Panc1 (cell line): ENCODE measurements around the gene ANAPC16. TPM values are rescaled to one million over a fixed set of nuclear protein-coding genes. Genes with fewer than 3 reads are reported as not detected.

Experiments
- ATAC-seq: fragments of 200-7000 bp; cut with Tn5 transposase; 2 replicates; pipeline ENCODE4 v1.9.1; 2020; ENCODE audit warnings: mild to moderate bottlenecking, moderate library complexity
- BruUV-seq: library from RNA; stranded (reverse); fragments of 400-500 nt; replicated peaks from 2 replicates; lab custom pipeline; 2021; lab: Mats Ljungman, UMichigan
- CTCF ChIA-PET: fragments of 300-600 bp; sonication (Branson Sonifier 250); formaldehyde crosslinking; loops from one replicate; lab custom pipeline; 2022; ENCODE audit warnings: antibody characterized with exemption; lab: Charles Lee
- POLR2A ChIA-PET: fragments of 300-600 bp; sonication (Branson Sonifier 250); formaldehyde crosslinking; loops from one replicate; lab custom pipeline; 2022; ENCODE audit warnings: antibody characterized with exemption; lab: Charles Lee
- DNase-seq: peaks from one replicate; pipeline ENCODE4 v3.0.0-alpha.2; 2010; ENCODE audit warnings: low read depth, low spot score
- H3K27ac ChIP-seq: 2 replicates; pipeline ENCODE4 v1.5.1; 2011; ENCODE audit warnings: mild to moderate bottlenecking, low read length, inconsistent platforms
- H3K27me3 ChIP-seq: fragments of 200-500 bp; sonication (Bioruptor generic); 2 replicates; pipeline ENCODE4 v1.6.0; 2014; ENCODE audit warnings: low read length, inconsistent platforms; ENCODE audit not compliant: control insufficient read depth, insufficient read depth
- H3K36me3 ChIP-seq: fragments of 200-500 bp; sonication (Bioruptor generic); 2 replicates; pipeline ENCODE4 v1.5.1; 2014; ENCODE audit warnings: inconsistent platforms, mild to moderate bottlenecking, low read length, moderate library complexity; ENCODE audit not compliant: control insufficient read depth, insufficient read depth
- H3K4me1 ChIP-seq: 2 replicates; pipeline ENCODE4 v1.5.1; 2011; ENCODE audit warnings: inconsistent platforms, mild to moderate bottlenecking, low read length, moderate library complexity; ENCODE audit not compliant: control insufficient read depth, insufficient read depth
- H3K4me3 ChIP-seq, 2 experiments: 2 replicates each; pipeline ENCODE4 v1.5.1; 2011 to 2012; ENCODE audit warnings: low read depth in 2 of 2, low read length in 2 of 2, mild to moderate bottlenecking in 2 of 2, inconsistent platforms in 1 of 2, moderate library complexity in 1 of 2
- H3K9me3 ChIP-seq: fragments of 200-500 bp; sonication (Bioruptor generic); 2 replicates; pipeline ENCODE4 v1.5.1; 2014; ENCODE audit warnings: low read depth, mild to moderate bottlenecking, inconsistent platforms, low read length, moderate library complexity; ENCODE audit not compliant: control insufficient read depth, insufficient read depth
- CTCF ChIP-seq: fragments of 450-650 bp; IDR thresholded peaks from 2 replicates; pipeline ENCODE4 v1.5.1; 2017; ENCODE audit warnings: mild to moderate bottlenecking
- POLR2AphosphoS5 ChIP-seq: IDR thresholded peaks from 2 replicates; pipeline ENCODE4 v1.6.1; 2012; ENCODE audit warnings: mild to moderate bottlenecking, low read depth, low read length, moderate library complexity
- REST ChIP-seq, 2 experiments: IDR thresholded peaks; 2 replicates each; pipeline ENCODE4 v1.6.1; 2011 to 2012; ENCODE audit warnings: low read depth in 2 of 2, control low read depth in 1 of 2, low read length in 1 of 2, mild to moderate bottlenecking in 1 of 2, moderate library complexity in 1 of 2; ENCODE audit not compliant: insufficient read depth in 1 of 2
- SIN3A ChIP-seq: IDR thresholded peaks from 2 replicates; pipeline ENCODE4 v1.6.1; 2012; ENCODE audit warnings: low read depth, mild to moderate bottlenecking, low read length, moderate library complexity, borderline replicate concordance; ENCODE audit not compliant: insufficient read depth
- TCF7L2 ChIP-seq: IDR thresholded peaks from 2 replicates; pipeline ENCODE4 v1.6.1; 2011; ENCODE audit warnings: mild to moderate bottlenecking, low read depth, low read length, inconsistent platforms
- in situ Hi-C: cut with HindIII; loops from 2 replicates; pipeline ENCODE4 v1.10.0; 2016; ENCODE audit warnings: low sequenced_read_pairs, low pct_unique_long_range_greater_than_20kb
- intact Hi-C: fragments of 100-400 bp; cut with micrococcal nuclease; formaldehyde crosslinking; loops from one replicate; pipeline ENCODE4 v1.10.0; 2022; ENCODE audit not compliant: unreplicated experiment
- total RNA-seq: library from RNA; stranded (reverse); gene quantifications from one replicate; pipeline ENCODE4 v1.2.1, GENCODE V29; 2021; ENCODE audit not compliant: unreplicated experiment

The ANAPC16 gene
- total RNA-seq, 1 experiment from 2014 or later = 110 TPM

- Histone ChIP-seq H3K9me3 (no peaks in the 10 kb centered on the region), H3K27me3 (no peaks in the 10 kb centered on the region), H3K4me1 (peaks cover 16% of the 10 kb centered on the region), H3K27ac (no peak overlapping the region), H3K36me3 (no peaks in the 10 kb centered on the region), H3K4me3 (no peak overlapping the region)
- DNase-seq = no peak
- no peak for ATAC-seq
- no TSS peak for BruUV-seq
- intact Hi-C loops (no loop called here), in situ Hi-C loops (no loop called here)
- ChIA-PET POLR2A (interaction anchor here (0.6 kb wide), 2 partner anchors 9 to 602 kb away, joined by 3 to 4 read pairs; no protein-coding TSS in a partner anchor), CTCF (no interaction called here)
- no peak for TF ChIP-seq POLR2AphosphoS5
- no peak for TF ChIP-seq CTCF
- no peak for TF ChIP-seq TCF7L2
Observed at GRCh38 chr10:72241691-72242252, 26.0 kb downstream of the ANAPC16 start.

GRCh38 chr10:72242675-72243074 lies 26.9 kb downstream of the ANAPC16 start:
- Histone ChIP-seq H3K4me1 (peaks cover 16% of the 10 kb centered on the region), H3K27me3 (no peaks in the 10 kb centered on the region), H3K9me3 (no peaks in the 10 kb centered on the region), H3K36me3 (no peaks in the 10 kb centered on the region), H3K4me3 (no peak overlapping the region), H3K27ac (no peak overlapping the region)
- ATAC-seq = no peak
- in situ Hi-C loops = no loop called here
- BruUV-seq = no TSS peak
- DNase-seq = no peak
- intact Hi-C loops = no loop called here
- TF ChIP-seq POLR2AphosphoS5 = no peak
- no peak for TF ChIP-seq REST (IDR thresholded peaks at IDR 0.05; ENCODE audit: insufficient read depth in 1 of 2, low read depth in 2 of 2, low read length in 1 of 2)
- TF ChIP-seq CTCF = no peak
- no peak for TF ChIP-seq SIN3A
- no peak for TF ChIP-seq TCF7L2
- CTCF ChIA-PET = no interaction called here
- POLR2A ChIA-PET = no interaction called here
